Gastrocnemius medialis (tissue), 4 donors: ENCODE data around the gene GLOD4. TPM values are rescaled to one million over a fixed set of nuclear protein-coding genes. Genes with fewer than 3 reads are reported as not detected.

Experiments used
- ATAC-seq, 2 donors: fragments of 150-250 bp; one replicate each; pipeline ENCODE4 v1.9.1; 2016
- DNase-seq, 2 donors: peaks; one replicate each; pipeline ENCODE4 v3.0.0-alpha.2; 2019
- H3K27ac ChIP-seq, 4 donors: fragments of 200-600 bp; sonication (generic); 1 replicate in 1 of 4; 2 replicates in 3 of 4; pipeline ENCODE4 v1.5.1; 2016 to 2018; ENCODE audit warnings: mild to moderate bottlenecking in 2 of 4, moderate library complexity in 1 of 4
- H3K27me3 ChIP-seq, 3 donors: fragments of 200-600 bp; sonication (generic) in 2 of 3; 1 replicate in 1 of 3; 2 replicates in 2 of 3; pipeline versions ENCODE4 v1.5.1 to v1.6.0; 2016 to 2019; ENCODE audit warnings: mild to moderate bottlenecking in 1 of 3, moderate library complexity in 1 of 3
- H3K36me3 ChIP-seq, 2 donors: fragments of 200-600 bp; sonication (generic) in 1 of 2; one replicate each; pipeline ENCODE4 v1.5.1; 2017 to 2018
- H3K4me1 ChIP-seq, 2 donors: fragments of 200-600 bp; sonication (generic) in 1 of 2; one replicate each; pipeline ENCODE4 v1.5.1; 2016 to 2017; ENCODE audit warnings: mild to moderate bottlenecking in 2 of 2
- H3K4me3 ChIP-seq, 4 donors: fragments of 200-600 bp; sonication (generic) in 3 of 4; 1 replicate in 1 of 4; 2 replicates in 3 of 4; pipeline ENCODE4 v1.5.1; 2016 to 2019; ENCODE audit warnings: mild to moderate bottlenecking in 2 of 4
- H3K9me3 ChIP-seq, 3 donors: fragments of 200-600 bp; sonication (generic) in 2 of 3; 1 replicate in 1 of 3; 2 replicates in 2 of 3; pipeline ENCODE4 v1.5.1; 2016 to 2019
- POLR2A ChIP-seq, 2 donors: fragments of 450-650 bp; IDR thresholded peaks; one replicate each; pipeline ENCODE4 v1.6.1; 2017; ENCODE audit warnings: antibody characterized with exemption in 2 of 2, mild to moderate bottlenecking in 2 of 2, moderate library complexity in 2 of 2
- in situ Hi-C, 4 donors: fragments of 200-750 bp; cut with MboI; loops; one replicate each; pipeline versions ENCODE4 v1.15.0 to v1.8.0; 2017; ENCODE audit warnings: low sequenced_read_pairs in 4 of 4
- intact Hi-C: fragments of 100-400 bp; cut with DNase I; formaldehyde crosslinking; loops from one replicate; pipeline ENCODE4 v1.15.1; 2023; ENCODE audit warnings: low total_unique reads
- total RNA-seq, 4 donors: library from RNA; depleted of rRNA; stranded (reverse); fragments of >200 nt; gene quantifications; one replicate each; pipeline versions ENCODE4 v1.1.0 to v1.2.3, GENCODE V29; 2016
- TF ChIP-seq, protein P1 (sequence below), 5 experiments: fragments of 450-650 bp in 3 of 5; fragments of 200-600 bp in 2 of 5; sonication (generic) in 2 of 5; IDR thresholded peaks in 4 of 5; conservative IDR thresholded peaks in 1 of 5; 1 replicate in 4 of 5; 2 replicates in 1 of 5; pipeline ENCODE4 v1.5.1; 2016 to 2019; ENCODE audit warnings: antibody characterized with exemption in 5 of 5, mild to moderate bottlenecking in 3 of 5, moderate library complexity in 3 of 5

The GLOD4 gene
- total RNA-seq, 4 donors from 2014 or later, result 17.6 to 38.1 (median 22.8) TPM

DNA sequence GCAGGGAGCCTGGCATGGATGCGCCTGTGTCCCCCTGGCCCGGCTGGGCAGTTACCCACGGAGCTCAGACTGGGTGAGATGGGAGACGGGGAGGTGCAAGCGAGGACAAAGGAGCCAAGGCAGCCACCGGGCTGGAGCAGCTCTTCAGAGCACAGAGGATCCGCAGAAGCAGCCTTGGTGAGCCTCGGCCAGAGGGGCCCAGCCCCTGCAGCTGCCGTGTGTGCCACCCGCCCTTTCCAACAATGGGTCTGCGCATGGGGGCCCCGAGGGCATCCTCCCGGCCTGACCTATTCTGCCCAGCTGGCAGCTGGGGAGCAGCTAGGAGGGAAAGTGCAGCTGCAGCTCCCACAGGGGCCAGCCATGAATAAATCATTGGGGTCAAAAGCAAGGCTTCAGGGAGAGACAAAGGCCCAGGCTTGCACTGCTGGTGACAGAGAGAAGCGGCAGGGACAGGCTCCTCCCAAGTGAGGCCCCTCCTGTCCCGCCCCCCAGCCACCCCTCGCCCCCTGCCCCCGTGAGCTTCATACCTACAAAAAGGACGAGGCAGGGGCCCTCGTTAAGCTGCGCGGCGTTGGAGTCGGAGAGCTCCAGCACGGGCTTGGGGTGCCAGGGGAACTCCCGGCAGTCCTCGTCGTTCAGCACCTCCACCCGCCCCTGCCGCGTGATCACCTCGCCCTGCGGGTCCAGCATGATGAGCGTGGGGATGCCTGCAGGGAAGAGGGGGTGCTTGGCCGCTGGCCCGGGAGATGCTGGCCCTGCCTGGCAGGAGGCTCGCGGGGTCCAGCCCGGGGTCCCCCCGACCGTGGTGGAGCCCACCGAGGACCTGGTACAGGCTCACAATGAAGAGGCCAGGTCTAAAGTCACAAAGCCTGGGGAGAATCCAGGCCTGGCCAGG lies 22.7 kb upstream of the GLOD4 start:
- Histone ChIP-seq H3K4me1 (peaks cover 9 to 24% of the 10 kb centered on the region in 2 donors), H3K27ac (no peak overlapping the region), H3K36me3 (peaks cover 0 to 16% of the 10 kb centered on the region in 2 donors), H3K4me3 (no peak overlapping the region), H3K9me3 (no peaks in the 10 kb centered on the region), H3K27me3 (no peaks in the 10 kb centered on the region)
- ATAC-seq, result no peak
- in situ Hi-C loops, result no loop called here
- intact Hi-C loops, result no loop called here
- TF ChIP-seq, protein P1, sequence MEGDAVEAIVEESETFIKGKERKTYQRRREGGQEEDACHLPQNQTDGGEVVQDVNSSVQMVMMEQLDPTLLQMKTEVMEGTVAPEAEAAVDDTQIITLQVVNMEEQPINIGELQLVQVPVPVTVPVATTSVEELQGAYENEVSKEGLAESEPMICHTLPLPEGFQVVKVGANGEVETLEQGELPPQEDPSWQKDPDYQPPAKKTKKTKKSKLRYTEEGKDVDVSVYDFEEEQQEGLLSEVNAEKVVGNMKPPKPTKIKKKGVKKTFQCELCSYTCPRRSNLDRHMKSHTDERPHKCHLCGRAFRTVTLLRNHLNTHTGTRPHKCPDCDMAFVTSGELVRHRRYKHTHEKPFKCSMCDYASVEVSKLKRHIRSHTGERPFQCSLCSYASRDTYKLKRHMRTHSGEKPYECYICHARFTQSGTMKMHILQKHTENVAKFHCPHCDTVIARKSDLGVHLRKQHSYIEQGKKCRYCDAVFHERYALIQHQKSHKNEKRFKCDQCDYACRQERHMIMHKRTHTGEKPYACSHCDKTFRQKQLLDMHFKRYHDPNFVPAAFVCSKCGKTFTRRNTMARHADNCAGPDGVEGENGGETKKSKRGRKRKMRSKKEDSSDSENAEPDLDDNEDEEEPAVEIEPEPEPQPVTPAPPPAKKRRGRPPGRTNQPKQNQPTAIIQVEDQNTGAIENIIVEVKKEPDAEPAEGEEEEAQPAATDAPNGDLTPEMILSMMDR (IDR thresholded peaks at IDR 0.05 in 4 of 5, conservative IDR thresholded peaks at IDR 0.05 in 1 of 5), result no peak
- TF ChIP-seq POLR2A (IDR thresholded peaks at IDR 0.05), result no peak
- DNase-seq, result no peak

DNA sequence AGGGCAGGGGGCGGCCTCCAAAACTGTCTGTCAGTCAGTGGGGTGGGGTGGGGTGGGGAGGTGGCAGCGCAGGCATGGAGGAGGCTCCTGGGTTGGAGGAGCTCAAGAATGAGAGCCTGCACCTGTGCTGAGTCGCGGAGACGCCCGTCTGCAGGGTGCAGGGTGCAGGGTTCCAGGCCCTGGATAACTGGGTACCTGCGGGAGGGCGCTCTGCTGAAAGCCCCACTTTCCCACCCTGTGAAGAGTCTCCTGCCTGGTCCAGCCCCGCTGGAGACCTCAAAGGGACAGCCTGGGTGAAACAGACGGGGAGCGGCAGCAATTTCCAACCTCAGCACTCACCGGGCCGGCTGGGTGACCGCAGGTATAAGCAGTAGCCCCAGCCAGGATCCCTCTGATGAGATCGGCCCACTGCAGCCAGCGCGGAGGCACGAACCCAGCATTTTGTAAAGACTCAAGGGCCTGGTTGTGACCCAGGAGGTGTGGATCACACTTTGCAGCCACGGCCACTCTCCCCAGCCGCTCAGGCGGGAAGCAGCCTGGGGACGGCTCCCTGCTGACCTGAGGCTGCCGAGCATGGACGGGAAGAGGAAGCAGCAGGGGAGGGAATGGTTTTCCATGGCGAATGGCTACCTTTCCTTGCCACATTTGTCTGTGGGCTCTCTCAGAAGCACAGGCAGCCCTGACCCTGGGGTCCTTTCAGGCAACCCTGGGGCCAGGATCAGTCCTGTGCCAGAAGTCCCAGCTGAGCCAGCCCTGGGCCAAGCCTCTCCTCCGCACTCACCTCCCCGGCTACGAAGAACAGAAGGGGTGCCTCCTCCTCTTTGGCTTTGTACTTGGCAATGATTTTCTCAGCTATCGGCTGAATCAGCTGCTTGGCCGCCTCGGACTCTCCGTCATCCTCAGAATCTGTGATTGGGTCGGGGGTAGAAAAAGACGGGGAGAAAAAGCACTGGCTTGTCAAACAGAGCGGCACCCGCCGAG lies 21.1 kb upstream of the GLOD4 start:
- no peak for TF ChIP-seq POLR2A (IDR thresholded peaks at IDR 0.05)
- TF ChIP-seq, protein P1 (IDR thresholded peaks at IDR 0.05 in 4 of 5, conservative IDR thresholded peaks at IDR 0.05 in 1 of 5), result no peak
- ATAC-seq (no peak), DNase-seq (no peak)
- peaks cover 21 to 39% of the 10 kb centered on the region in 2 donors for H3K4me1 ChIP-seq
- intact Hi-C loops (no loop called here), in situ Hi-C loops (no loop called here)
- H3K27ac ChIP-seq, result peak overlapping the region in 3 of 4 donors; percentile 70 to 77 (median 76)
- H3K4me3 ChIP-seq, result no peak overlapping the region
- H3K27me3 ChIP-seq, result no peaks in the 10 kb centered on the region
- H3K36me3 ChIP-seq, result peaks cover 0 to 16% of the 10 kb centered on the region in 2 donors
- H3K9me3 ChIP-seq, result no peaks in the 10 kb centered on the region

DNA sequence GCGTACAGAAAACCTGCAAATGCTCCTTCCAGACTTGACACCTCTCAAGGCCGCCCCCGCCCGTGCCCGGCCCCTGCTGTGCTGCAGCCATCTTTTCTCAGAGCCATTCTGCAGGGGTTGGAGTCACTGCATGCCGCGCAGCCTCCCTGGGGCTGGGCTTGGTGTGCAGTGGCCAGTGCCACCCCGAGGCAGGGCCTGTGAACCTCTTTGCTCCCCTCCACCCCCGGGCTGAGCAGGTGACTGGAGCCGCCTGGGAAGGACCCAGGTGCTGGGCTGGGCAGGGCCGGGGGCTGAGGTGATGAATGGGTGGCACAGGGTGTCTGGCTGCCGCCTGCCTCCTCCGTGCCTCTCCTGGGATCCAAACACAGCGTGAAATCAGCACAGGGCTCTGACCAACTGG lies 20.4 kb upstream of the GLOD4 start:
- intact Hi-C loops, result no loop called here
- no peak for DNase-seq
- H3K27ac ChIP-seq, result peak overlapping the region; percentile 62 to 77 (median 73)
- in situ Hi-C loops, result no loop called here
- TF ChIP-seq, protein P1 (IDR thresholded peaks at IDR 0.05 in 4 of 5, conservative IDR thresholded peaks at IDR 0.05 in 1 of 5), result no peak
- TF ChIP-seq POLR2A (IDR thresholded peaks at IDR 0.05), result no peak
- peaks cover 0 to 16% of the 10 kb centered on the region in 2 donors for H3K36me3 ChIP-seq
- ATAC-seq, result no peak
- H3K9me3 ChIP-seq, result no peaks in the 10 kb centered on the region
- peaks cover 21 to 39% of the 10 kb centered on the region in 2 donors for H3K4me1 ChIP-seq
- H3K27me3 ChIP-seq, result no peaks in the 10 kb centered on the region
- H3K4me3 ChIP-seq, result no peak overlapping the region

DNA sequence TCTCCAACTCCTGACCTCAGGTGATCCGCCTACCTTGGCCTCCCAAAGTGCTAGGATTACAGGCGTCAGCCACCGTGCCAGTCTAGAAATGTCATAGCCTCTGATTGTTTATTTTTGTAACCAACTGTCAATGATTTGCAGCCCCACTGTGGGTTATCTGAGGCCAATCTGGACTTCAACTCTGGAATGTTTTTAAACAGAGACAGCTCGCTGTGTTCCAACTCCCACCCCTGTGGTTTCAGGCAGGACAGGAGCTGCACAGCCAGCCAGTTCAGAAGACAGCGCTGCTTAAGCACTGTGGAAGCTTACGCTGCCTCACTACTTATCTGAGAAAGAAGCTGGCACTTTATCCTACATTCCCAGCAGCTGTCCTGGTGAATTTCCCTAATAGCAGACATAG lies 19.6 kb upstream of the GLOD4 start:
- no peak overlapping the region for H3K4me3 ChIP-seq
- TF ChIP-seq, protein P1 (IDR thresholded peaks at IDR 0.05 in 4 of 5, conservative IDR thresholded peaks at IDR 0.05 in 1 of 5), result no peak
- no peak for TF ChIP-seq POLR2A (IDR thresholded peaks at IDR 0.05)
- no peaks in the 10 kb centered on the region for H3K9me3 ChIP-seq
- ATAC-seq (peak; percentile 75 to 90), DNase-seq (peak; percentile 35 to 80)
- in situ Hi-C loops, result no loop called here
- intact Hi-C loops, result no loop called here
- H3K27me3 ChIP-seq, result no peaks in the 10 kb centered on the region
- H3K27ac ChIP-seq, result peak overlapping the region; percentile 62 to 77 (median 73)
- peaks cover 0 to 16% of the 10 kb centered on the region in 2 donors for H3K36me3 ChIP-seq
- peaks cover 21 to 39% of the 10 kb centered on the region in 2 donors for H3K4me1 ChIP-seq
